AG04450 (cell line): ENCODE data around the gene CLDN9. TPM values are rescaled to one million over a fixed set of nuclear protein-coding genes. Genes with fewer than 3 reads are reported as not detected.

Source experiments
- CTCF ChIA-PET: fragments of 300-600, 350-600 bp; formaldehyde crosslinking; extraction: SDS; loops from one replicate; lab custom pipeline; 2022; ENCODE audit warnings: antibody characterized with exemption, inconsistent platforms; lab: Charles Lee
- POLR2A ChIA-PET: fragments of 350-600 bp; formaldehyde crosslinking; extraction: SDS; loops from one replicate; lab custom pipeline; 2021; ENCODE audit warnings: antibody characterized with exemption, inconsistent platforms; lab: Yijun Ruan, JAX
- DNase-seq: peaks from one replicate; pipeline ENCODE4 v3.0.0-alpha.2; 2011; ENCODE audit warnings: low read depth, low spot score
- H3K27ac ChIP-seq: one replicate; pipeline ENCODE4 v1.5.1; 2012; ENCODE audit warnings: low read depth, low read length, control low read depth
- H3K27me3 ChIP-seq: one replicate; pipeline ENCODE4 v1.6.0; 2012; ENCODE audit warnings: low read length; ENCODE audit not compliant: control insufficient read depth, insufficient read depth
- H3K4me3 ChIP-seq: 2 replicates; pipeline ENCODE4 v1.5.1; 2011; ENCODE audit warnings: mild to moderate bottlenecking, low read depth, low read length, control low read depth
- H3K9me3 ChIP-seq: 2 replicates; pipeline ENCODE4 v1.5.1; 2012; ENCODE audit warnings: low read length; ENCODE audit not compliant: control insufficient read depth, insufficient read depth
- polyA plus RNA-seq: library from polyadenylated mRNA; depleted of rRNA; stranded (reverse); fragments of >200 nt; gene quantifications from 2 replicates; pipeline ENCODE4 v1.2.3, GENCODE V29; 2011
- TF ChIP-seq, protein P1 (sequence below): IDR thresholded peaks from 2 replicates; pipeline ENCODE4 v1.5.1; 2011; ENCODE audit warnings: low read depth, low read length, control low read depth, inconsistent platforms

Gene CLDN9
- polyA plus RNA-seq, 1 experiment, result not detected

DNA sequence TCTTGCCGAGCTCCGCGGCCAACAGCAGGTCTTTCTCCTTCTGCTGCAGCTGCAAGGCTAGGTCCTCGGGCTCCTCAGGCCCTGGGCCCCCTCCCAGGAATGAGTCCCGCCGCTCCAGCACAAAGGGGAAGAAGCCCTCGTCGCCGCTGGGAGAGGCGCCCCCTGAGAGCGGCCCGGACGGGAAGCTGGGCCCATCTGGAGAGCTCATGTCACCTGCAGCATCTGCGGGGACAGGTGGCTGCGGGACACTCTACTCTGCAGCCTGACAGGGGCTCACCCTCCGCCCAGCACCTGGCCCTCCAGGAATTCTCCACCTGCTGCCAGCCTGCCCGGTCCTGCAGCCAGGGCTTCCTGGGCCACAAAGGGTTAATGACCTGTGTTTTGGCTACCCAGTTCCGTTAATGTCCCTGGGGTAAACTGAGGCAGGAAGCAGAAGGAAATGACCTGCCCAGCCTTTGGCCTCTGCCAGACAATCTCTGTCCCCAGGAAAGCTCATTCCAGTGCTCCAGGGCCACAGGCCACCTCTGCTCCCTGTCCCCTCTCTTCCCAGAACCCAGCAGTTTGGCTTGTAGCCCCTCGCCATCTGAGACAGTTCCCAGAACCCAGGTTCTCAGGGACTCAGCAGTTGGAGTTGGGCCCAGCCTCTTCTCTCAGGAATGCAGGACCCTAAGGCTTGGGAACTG, 22.7 kb downstream of the CLDN9 start:
- H3K27me3 ChIP-seq, result peaks cover 77% of the 10 kb centered on the region
- no peak overlapping the region for H3K27ac ChIP-seq
- no peaks in the 10 kb centered on the region for H3K9me3 ChIP-seq
- DNase-seq, result no peak
- CTCF ChIA-PET, result interaction anchor here (1.0 to 1.1 kb wide), 2 partner anchors 9 to 11 kb away, joined by 3 to 8 read pairs; no protein-coding TSS in a partner anchor
- no peak overlapping the region for H3K4me3 ChIP-seq
- TF ChIP-seq, protein P1, sequence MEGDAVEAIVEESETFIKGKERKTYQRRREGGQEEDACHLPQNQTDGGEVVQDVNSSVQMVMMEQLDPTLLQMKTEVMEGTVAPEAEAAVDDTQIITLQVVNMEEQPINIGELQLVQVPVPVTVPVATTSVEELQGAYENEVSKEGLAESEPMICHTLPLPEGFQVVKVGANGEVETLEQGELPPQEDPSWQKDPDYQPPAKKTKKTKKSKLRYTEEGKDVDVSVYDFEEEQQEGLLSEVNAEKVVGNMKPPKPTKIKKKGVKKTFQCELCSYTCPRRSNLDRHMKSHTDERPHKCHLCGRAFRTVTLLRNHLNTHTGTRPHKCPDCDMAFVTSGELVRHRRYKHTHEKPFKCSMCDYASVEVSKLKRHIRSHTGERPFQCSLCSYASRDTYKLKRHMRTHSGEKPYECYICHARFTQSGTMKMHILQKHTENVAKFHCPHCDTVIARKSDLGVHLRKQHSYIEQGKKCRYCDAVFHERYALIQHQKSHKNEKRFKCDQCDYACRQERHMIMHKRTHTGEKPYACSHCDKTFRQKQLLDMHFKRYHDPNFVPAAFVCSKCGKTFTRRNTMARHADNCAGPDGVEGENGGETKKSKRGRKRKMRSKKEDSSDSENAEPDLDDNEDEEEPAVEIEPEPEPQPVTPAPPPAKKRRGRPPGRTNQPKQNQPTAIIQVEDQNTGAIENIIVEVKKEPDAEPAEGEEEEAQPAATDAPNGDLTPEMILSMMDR, result no peak
- POLR2A ChIA-PET, result no interaction called here

DNA sequence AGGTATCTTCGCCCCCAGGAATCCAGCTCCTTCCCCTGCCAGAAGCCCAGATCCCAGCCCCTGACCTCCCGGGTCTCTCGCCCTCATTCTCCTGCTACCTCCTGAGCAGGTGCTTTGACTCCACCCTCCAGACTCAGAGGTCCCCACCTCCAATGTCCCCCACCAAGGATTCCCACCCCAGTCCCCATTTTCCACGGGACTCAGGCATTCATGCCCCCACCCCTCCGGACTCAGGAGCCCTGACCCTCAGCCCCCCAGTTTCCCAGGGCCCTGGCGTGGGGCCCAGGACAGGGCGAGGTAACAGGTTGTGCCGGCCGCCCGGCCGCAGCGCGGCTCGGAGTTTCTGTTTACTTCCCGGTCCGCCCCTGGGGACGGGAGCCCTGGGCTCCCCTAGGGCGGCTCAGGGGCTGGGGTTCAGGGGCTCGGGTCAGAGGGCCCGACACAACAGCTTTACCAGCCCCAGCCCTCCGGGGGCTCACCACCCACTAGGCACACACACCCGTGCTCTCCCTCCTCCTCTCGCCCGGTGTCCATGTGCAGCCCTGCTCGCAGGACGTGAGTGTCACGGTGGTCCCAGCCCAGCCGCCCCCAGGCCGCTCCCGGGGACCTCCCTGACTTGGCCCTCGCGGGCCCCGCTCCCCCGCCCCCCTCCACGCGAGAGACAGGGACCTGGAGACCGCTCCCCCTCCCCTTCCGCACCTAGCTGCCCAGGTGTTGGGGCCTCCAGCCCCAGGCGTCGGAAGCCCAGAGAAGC, 23.4 kb downstream of the CLDN9 start:
- POLR2A ChIA-PET, result no interaction called here
- DNase-seq, result no peak
- peaks cover 73% of the 10 kb centered on the region for H3K27me3 ChIP-seq
- no peaks in the 10 kb centered on the region for H3K9me3 ChIP-seq
- H3K27ac ChIP-seq, result no peak overlapping the region
- CTCF ChIA-PET, result interaction anchor here (0.8 kb wide), 1 partner anchor 98 kb away, joined by 3 read pairs; no protein-coding TSS in a partner anchor
- H3K4me3 ChIP-seq, result no peak overlapping the region
- TF ChIP-seq, protein P1, result no peak

DNA sequence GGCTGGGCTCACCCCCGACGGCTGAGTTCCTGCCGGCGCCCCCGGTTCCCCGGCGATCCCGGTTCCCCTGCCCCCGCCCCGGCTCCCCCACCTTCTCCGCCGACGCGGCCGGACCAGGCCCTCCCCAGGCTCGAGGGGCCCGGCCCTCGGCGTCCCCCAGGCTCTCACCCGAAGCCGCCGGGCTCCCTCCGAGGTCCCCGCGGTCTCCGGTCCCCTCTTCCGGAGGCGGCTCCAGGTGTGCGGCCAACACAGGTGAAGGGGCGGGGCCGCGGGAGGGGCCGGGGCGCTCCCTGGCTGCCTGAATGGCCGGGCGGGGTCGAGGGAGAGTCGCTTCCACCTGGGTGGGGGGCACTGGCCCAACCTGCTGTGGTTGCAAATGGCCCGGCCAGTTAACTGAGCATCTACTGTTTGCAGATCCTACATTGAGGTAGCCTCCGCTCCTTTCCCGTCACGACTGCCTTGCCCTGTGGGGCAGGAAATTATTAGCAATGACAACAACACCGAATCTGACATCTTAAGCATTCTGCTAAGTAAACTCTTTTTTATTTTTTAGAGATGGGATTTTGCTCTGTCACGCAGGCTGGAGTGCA, 24.1 kb downstream of the CLDN9 start, which contains the start of gene BICDL2:
Gene BICDL2, minus strand, starts transcription at position 219 of the 590 bp plus-strand sequence. CDS start 1,448 bp downstream, outside the sequence.
- H3K9me3 ChIP-seq, result no peaks in the 10 kb centered on the region
- ChIA-PET POLR2A (no interaction called here), CTCF (interaction anchor here (0.8 kb wide), 1 partner anchor 98 kb away, joined by 3 read pairs; no protein-coding TSS in a partner anchor)
- H3K27me3 ChIP-seq, result peaks cover 73% of the 10 kb centered on the region
- no peak for DNase-seq
- TF ChIP-seq, protein P1, result no peak
- H3K4me3 ChIP-seq, result no peak within 1 kb of the TSS
- no peak within 1 kb of the TSS for H3K27ac ChIP-seq

DNA sequence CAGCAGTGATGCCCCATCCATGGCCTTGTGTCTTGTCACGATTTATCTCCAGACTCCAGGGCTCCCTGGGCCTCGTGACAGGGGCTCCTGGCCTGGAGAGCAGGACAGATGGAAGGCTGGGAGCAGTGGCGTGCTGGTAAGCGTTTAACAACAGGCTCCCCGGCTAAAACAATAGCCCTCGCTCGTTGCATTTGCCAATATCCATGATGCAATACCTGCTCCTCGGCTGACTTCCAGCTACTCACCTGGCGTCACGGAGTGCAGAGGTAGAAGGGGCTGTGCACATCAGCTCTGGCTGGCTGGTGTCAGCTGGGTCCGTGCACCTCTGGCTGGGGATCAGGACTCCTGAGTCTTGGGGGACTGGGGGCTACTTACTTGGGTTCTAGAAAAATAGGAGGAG, 25.5 kb downstream of the CLDN9 start:
- no peak overlapping the region for H3K4me3 ChIP-seq
- CTCF ChIA-PET, result interaction anchor here (1.1 kb wide), 1 partner anchor 10 kb away, joined by 3 read pairs; no protein-coding TSS in a partner anchor
- DNase-seq, result no peak
- no peaks in the 10 kb centered on the region for H3K9me3 ChIP-seq
- TF ChIP-seq, protein P1, result no peak
- POLR2A ChIA-PET, result no interaction called here
- peaks cover 62% of the 10 kb centered on the region for H3K27me3 ChIP-seq
- H3K27ac ChIP-seq, result no peak overlapping the region
